RWPE2 (cell line): ENCODE results near the gene IGFBP5.

Experiments
- ATAC-seq: fragments of 200-7000 bp; cut with Tn5 transposase; 3 replicates; pipeline ENCODE4 v1.9.1; 2021; ENCODE audit warnings: low read depth
- DNase-seq: peaks from one replicate; pipeline ENCODE4 v3.0.0-alpha.2; 2020; ENCODE audit warnings: low spot score
- H3K27ac ChIP-seq: fragments of 450-650 bp; 2 replicates; pipeline ENCODE4 v1.5.1; 2017; ENCODE audit warnings: mild to moderate bottlenecking; ENCODE audit not compliant: poor library complexity, severe bottlenecking
- H3K27me3 ChIP-seq: fragments of 250-450 bp; sonication (Bioruptor Pico); 2 replicates; pipeline ENCODE4 v1.5.1; 2021; ENCODE audit warnings: mild to moderate bottlenecking, moderate library complexity; ENCODE audit not compliant: insufficient read depth, poor library complexity, severe bottlenecking
- H3K36me3 ChIP-seq: fragments of 250-450 bp; sonication (Bioruptor Pico); 2 replicates; pipeline ENCODE4 v1.5.1; 2020; ENCODE audit warnings: low read depth, mild to moderate bottlenecking, moderate library complexity
- H3K4me1 ChIP-seq: fragments of 250-450 bp; sonication (Bioruptor Pico); 2 replicates; pipeline ENCODE4 v1.5.1; 2021; ENCODE audit warnings: mild to moderate bottlenecking, moderate library complexity; ENCODE audit not compliant: insufficient read depth, poor library complexity, severe bottlenecking
- H3K4me3 ChIP-seq: fragments of 250-450 bp; sonication (Bioruptor Pico); 2 replicates; pipeline ENCODE4 v1.5.1; 2021; ENCODE audit warnings: mild to moderate bottlenecking, moderate library complexity; ENCODE audit not compliant: severe bottlenecking
- H3K9me3 ChIP-seq: fragments of 250-450 bp; sonication (Bioruptor Pico); 2 replicates; pipeline ENCODE4 v1.5.1; 2021; ENCODE audit warnings: mild to moderate bottlenecking, moderate library complexity; ENCODE audit not compliant: severe bottlenecking
- TF ChIP-seq, protein P1 (sequence below): fragments of 450-650 bp; IDR thresholded peaks from one replicate; pipeline ENCODE4 v1.5.1; 2017; ENCODE audit warnings: mild to moderate bottlenecking, moderate library complexity; ENCODE audit not compliant: poor library complexity, severe bottlenecking

The IGFBP5 gene

DNA sequence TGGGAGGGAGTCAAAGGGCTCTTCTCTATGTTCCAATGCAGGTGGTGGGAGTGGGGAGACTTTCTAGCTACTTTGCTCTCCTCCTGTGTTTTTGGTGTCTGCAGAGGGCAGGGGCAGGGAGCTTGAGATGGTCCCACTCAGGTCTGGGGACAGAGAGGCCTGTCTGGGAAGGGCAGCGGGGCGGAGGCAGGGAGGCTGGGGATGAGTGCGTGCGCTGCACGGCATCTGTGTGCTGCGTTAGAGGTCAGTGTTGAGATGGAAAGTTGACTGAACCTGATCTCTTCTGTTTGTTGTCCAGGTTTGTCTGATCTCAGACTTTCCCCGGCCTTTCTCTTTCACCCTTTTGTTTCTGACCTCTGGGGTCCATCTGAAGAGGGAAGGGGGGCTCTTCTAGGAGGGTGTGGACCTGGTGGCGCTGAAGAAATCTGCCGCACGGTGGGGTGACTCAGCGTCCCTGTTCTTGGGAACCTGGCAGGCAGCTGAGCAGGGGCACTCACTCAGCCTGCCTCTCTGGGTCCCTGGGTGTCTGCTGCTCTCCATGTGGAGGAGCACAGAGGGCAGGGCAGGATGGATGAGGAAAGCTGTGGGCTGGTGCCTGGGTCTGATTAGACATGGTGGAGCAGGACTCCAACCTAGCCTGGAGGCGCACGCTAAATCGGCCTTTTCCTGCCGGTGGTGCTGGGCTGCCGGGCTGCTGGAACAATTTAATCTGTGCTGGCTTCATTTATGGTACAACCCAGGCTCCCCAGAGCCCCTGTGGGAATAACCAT is 38.1 kb downstream of the IGFBP5 start:
- Histone ChIP-seq H3K27ac (no peak overlapping the region), H3K9me3 (no peaks in the 10 kb centered on the region), H3K4me1 (peaks cover 27% of the 10 kb centered on the region), H3K27me3 (no peaks in the 10 kb centered on the region), H3K4me3 (no peak overlapping the region), H3K36me3 (peaks cover 14% of the 10 kb centered on the region)
- ATAC-seq: no peak
- TF ChIP-seq, protein P1, sequence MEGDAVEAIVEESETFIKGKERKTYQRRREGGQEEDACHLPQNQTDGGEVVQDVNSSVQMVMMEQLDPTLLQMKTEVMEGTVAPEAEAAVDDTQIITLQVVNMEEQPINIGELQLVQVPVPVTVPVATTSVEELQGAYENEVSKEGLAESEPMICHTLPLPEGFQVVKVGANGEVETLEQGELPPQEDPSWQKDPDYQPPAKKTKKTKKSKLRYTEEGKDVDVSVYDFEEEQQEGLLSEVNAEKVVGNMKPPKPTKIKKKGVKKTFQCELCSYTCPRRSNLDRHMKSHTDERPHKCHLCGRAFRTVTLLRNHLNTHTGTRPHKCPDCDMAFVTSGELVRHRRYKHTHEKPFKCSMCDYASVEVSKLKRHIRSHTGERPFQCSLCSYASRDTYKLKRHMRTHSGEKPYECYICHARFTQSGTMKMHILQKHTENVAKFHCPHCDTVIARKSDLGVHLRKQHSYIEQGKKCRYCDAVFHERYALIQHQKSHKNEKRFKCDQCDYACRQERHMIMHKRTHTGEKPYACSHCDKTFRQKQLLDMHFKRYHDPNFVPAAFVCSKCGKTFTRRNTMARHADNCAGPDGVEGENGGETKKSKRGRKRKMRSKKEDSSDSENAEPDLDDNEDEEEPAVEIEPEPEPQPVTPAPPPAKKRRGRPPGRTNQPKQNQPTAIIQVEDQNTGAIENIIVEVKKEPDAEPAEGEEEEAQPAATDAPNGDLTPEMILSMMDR: no peak
- DNase-seq: no peak

DNA sequence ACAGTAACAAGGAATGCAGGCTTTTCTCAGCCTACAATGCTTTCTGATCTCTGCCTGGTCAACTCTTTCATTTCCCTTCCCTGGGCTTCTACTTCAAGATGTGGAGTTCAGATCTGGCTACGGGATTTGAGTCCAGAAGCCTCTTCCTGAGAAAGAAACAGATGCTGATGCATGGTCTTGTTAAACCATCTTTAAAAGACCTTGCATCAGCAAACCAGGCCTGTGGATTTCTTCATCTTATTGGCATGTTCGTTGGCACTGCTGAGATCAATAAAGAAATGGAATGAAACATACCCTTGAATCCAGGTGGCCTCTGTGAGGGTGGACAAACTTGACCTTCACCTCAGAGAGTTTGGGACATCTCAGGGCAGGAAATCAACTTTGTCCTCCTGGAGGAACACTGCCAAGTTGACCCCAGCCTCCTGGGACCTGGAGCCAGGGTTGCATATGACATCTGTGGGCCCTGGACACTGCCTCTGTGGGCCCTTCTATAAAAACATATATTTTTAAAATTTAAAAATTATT is 40.8 kb downstream of the IGFBP5 start:
- Histone ChIP-seq H3K4me3 (no peak overlapping the region), H3K27ac (no peak overlapping the region), H3K36me3 (no peaks in the 10 kb centered on the region; the same call in 1 of the 2 replicates), H3K9me3 (no peaks in the 10 kb centered on the region), H3K4me1 (peaks cover 35% of the 10 kb centered on the region), H3K27me3 (no peaks in the 10 kb centered on the region)
- DNase-seq: no peak
- TF ChIP-seq, protein P1: no peak
- no peak for ATAC-seq

DNA sequence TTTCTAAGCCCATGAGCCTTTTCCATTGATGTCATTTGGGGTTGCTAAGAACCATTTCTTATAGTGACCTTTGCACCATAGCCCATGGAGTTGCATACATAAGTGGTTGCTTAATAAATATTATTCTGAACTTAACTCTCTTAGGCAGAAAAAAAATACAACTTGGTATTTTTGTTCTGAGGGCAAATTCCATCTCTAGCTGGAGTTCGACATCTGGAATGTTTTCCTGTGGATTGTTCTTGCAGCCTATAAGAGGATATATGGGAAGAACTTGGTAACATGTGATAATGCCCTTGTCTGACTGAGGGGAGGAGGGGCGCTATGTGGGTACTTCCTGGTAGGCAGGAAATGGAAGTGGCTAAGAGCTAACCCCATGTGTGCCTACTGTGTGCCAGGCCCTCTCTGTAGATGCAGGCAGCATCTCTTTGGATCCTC is 41.4 kb downstream of the IGFBP5 start:
- Histone ChIP-seq H3K27ac (no peak overlapping the region), H3K4me1 (peaks cover 32% of the 10 kb centered on the region), H3K27me3 (no peaks in the 10 kb centered on the region), H3K9me3 (no peaks in the 10 kb centered on the region), H3K36me3 (no peaks in the 10 kb centered on the region; the same call in 1 of the 2 replicates), H3K4me3 (no peak overlapping the region)
- TF ChIP-seq, protein P1: no peak
- ATAC-seq (no peak), DNase-seq (no peak)

DNA sequence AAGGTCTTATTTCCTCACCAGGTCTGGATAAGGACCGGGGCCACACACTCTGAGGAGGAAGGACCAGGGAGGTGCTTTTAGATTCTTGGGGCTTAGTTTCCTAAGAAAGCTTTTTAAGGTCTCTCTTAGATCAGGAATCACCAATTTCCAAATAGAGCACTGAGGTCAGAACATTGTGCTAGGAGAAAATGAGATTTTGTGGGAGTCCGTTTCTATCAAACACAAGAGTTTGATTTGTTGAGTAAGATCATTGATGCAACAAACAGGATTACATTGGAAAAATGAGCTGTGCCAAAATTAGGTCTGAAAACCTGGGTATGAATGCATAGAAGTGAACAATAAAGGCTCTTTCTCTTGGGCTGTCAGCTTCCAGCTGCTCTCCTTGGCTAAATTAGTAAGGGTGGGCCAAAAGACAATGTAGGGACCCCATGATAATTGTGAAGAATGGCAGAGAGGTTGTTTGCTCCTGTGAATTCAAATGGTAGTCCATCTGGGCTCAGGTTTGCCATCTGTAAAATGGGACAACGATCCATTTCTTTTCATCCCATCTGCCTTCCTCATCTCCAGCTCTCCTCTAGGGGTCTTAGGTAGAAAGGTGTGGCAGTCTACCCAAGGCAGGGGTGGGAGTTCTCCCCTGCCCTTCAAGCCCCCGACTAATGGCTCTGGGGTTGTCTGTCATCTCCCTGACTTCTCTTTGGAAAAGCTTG is 42.1 kb downstream of the IGFBP5 start:
- no peaks in the 10 kb centered on the region; the same call in 1 of the 2 replicates for H3K36me3 ChIP-seq
- TF ChIP-seq, protein P1: no peak

More for the DNA sequence above, 42.1 kb downstream of the IGFBP5 start:
- Histone ChIP-seq H3K4me1 (peaks cover 26% of the 10 kb centered on the region), H3K4me3 (no peak overlapping the region), H3K27ac (peak overlapping the region; percentile 38), H3K9me3 (no peaks in the 10 kb centered on the region), H3K27me3 (no peaks in the 10 kb centered on the region)
- ATAC-seq (no peak), DNase-seq (no peak)
